SH-SY5Y (cell line): ENCODE measurements around the gene EREG.

Source experiments
- GATA2 ChIP-seq: IDR thresholded peaks from 2 replicates; pipeline ENCODE4 v1.6.1; 2011; ENCODE audit warnings: mild to moderate bottlenecking, low read depth, low read length
- GATA3 ChIP-seq: IDR thresholded peaks from 2 replicates; pipeline ENCODE4 v1.6.1; 2011; ENCODE audit warnings: low read depth, mild to moderate bottlenecking, low read length, moderate library complexity

Gene EREG

GRCh38 chr4:74391346-74391745 lies 26.4 kb downstream of the EREG start:
- TF ChIP-seq GATA2, result no peak
- TF ChIP-seq GATA3, result no peak

- TF ChIP-seq GATA2, result no peak
- no peak for TF ChIP-seq GATA3
Observed at GRCh38 chr4:74391890-74392475, 27.0 kb downstream of the EREG start.

DNA sequence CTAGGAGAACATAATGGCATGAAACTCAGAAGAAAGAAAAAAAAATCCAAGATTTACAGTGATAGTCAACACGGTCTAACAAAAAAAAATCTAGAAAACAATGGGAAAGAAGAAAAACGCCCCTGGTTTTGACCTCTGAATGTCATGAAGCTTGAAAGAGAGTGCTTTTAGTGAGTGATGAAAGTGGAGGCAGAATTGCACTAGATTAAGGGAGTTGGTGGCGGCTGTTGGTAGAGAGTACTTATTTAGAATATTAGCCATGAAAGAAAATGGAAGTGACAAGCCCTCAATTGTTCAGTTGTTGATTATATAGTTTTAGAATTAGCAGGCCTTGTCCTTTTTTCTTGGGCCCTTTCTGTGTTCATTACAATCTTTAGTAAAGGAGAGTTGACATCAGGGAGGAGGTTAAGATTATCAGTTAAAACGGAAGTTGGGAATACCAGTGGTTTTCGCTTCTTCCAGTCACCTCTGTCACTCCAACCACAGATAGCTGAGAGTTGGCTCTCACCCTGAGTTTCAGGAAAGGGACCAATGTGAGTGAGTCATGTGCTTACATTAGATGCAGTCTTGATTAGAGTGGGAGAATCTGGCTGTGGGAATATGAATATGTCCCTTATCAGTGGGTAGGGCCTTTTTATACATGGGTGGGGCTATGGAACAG lies 29.7 kb downstream of the EREG start:
- TF ChIP-seq GATA3 (no peak), GATA2 (no peak)

DNA sequence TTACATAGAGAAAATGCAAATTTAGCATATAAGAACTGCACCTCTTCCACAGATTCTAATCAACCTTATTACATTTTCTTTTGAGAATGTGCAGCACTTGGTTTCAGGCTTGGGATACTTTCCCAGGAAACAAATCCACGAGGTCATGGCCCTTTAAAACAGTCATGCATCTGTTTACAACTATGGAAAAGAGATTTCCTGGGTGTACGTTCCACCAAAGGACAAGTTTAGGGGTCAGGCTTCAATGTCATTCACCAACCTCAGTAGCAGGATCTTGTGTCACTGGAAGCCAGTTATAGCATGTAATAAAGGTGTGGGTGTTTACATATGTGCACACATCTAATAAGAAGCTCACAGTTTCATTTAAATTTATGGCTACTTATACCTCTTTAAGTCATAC lies 30.7 kb downstream of the EREG start:
- no peak for TF ChIP-seq GATA2
- TF ChIP-seq GATA3, result no peak

- TF ChIP-seq GATA3 (no peak), GATA2 (no peak)
Observed at GRCh38 chr4:74397748-74398426, 32.9 kb downstream of the EREG start.

- TF ChIP-seq GATA3 (no peak), GATA2 (no peak)
Observed at GRCh38 chr4:74400395-74400794, 35.5 kb downstream of the EREG start.

DNA sequence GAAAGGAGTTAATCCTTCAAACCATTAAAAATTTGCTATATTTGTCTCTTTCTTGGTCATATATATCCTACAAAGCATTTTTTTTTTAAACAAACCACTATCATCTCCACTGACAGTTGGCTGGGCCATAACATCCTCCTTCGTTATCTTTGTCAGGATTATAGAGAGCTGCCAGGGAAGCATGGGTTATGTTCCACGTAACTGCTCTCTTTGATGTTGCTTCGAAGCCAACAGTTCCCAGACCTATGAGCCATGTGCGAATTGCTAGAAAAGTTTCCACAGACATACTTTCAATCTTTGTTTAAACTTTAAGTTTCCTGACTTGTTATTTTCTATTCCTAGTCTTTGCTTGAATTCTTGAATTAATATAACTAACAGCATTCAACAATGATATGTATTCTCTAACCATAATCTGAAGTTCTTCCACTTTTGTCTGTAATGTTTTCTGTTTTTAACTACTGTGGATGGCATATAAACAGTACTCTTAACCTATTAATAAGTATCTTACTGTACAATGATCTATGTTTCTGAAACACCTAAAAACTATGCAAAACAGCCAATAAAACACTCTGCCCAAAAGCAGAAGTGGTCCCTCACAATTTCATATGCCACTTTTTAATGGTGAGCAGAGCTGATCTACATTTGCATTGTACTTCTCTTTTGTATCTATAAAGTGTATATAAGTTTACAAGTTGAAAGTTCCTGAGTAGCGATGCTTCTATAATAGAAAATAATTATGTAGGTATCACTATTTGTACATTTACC lies 37.9 kb downstream of the EREG start:
- no peak for TF ChIP-seq GATA3

DNA sequence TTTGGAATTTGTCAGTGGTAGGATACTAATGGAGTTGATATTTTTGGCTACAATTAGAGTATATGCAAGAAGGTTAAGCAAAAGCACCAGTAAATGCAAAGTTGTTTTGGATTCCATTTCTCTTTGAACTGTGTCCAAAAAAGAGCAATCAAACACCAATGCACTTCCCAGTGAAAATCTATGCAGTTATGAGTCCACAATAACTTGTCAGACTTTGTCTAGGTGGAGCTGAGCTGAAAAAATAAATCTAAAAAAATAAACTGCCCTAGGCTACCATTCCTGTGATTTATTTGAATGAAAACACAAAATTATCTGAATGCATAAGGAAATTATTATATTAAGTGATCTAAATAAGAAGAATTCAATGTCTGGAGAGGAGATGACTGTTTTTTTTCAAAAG lies 42.9 kb downstream of the EREG start:
- TF ChIP-seq GATA3, result no peak
- TF ChIP-seq GATA2, result no peak

DNA sequence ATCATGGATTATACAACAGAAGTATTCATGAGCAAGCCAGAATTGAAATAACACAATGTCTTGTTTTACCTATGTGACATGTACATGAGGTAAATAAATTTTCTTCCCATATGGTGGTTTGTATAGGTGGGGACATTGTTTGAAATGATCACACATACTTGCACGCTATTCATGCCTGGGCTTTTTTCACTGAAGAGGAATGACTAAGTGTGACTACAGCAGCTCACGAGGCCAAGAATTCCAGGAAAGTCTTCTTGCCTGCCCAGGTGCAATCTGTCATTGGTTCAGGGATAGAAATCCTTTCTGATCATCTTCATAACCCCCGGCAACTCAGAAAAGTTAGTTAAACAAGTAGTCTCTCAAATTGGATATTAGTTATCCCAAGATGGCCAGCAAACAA lies 43.7 kb downstream of the EREG start:
- no peak for TF ChIP-seq GATA2
- TF ChIP-seq GATA3, result no peak

- TF ChIP-seq GATA2, result no peak
- TF ChIP-seq GATA3, result no peak
Observed at GRCh38 chr4:74410272-74410671, 45.3 kb downstream of the EREG start.

- TF ChIP-seq GATA2, result no peak
- no peak for TF ChIP-seq GATA3
Observed at GRCh38 chr4:74412225-74412624, 47.3 kb downstream of the EREG start.

DNA sequence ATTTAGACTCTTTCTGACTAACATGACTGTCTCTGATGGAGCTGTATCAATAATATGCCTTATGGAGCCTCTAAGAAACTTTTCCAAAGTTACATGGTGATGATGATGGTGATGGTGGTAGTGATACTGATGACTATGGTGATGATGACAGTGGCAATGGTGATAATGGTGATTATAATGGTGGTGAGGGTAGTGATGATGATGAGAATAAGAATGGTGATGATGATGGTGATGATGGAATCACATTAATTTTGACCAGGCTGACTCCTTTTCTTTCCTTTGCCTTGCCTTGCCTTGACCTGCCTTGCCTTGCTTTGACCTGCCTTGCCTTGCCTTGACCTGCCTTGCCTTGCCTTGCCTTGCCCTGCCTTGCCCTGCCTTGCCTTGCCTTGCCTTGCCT lies 48.3 kb downstream of the EREG start:
- TF ChIP-seq GATA2, result no peak

DNA sequence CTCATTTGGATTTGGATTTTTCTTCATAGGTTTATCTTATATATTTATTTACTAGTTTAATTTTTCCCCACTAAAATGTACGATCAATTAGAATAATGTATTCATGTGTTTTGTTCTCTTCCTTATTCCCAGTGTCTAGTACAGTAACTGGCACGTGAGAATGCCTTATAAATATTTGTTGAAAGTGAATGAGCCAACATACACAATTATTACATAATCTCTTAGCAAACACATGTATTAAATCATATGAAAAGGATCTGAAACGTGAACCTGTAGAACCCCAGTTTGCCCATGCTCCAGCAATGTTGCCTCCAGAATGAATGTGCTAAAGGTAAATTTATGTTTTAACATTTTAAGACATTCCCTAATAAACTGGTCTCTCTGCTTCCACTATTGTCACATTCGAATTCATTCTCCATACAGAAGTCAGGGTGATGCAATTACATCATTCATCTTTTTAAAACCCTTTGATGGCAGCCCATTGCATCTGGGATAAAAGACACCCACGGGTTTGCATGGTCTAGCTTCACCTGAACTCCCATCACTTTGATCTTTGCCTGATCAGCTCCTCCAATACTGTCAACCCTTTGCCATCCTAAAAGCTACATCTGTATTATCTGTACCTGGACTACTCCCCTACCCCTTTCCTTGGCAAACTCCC lies 49.3 kb downstream of the EREG start:
- no peak for TF ChIP-seq GATA3
- no peak for TF ChIP-seq GATA2
